ENCODE results near the gene CEP95.
A peak's percentile ranks its signal among the peaks of the same experiment; 100 is the strongest.

The CEP95 gene

DNA sequence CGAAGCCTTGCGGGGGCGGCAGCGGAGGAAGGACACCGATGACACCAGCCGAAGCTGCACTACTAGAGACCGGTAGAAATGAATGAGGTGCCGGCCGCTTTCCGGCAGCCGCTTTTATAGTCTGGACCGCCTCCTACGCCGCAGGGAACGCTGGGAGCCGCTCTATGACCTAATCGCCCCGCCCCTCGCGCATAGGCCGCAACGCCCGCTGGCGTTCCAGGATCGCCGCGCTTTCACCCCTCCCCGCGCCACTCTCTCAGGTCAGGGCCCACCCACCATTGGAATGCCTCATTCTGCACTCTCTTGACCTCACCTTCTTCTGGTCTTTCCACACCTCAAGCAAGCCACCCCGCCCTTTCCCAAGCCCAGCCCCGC, 589 bp upstream of the CEP95 start, which contains the start of gene DDX5 (continued):
- TF ChIP-seq, protein P1, sequence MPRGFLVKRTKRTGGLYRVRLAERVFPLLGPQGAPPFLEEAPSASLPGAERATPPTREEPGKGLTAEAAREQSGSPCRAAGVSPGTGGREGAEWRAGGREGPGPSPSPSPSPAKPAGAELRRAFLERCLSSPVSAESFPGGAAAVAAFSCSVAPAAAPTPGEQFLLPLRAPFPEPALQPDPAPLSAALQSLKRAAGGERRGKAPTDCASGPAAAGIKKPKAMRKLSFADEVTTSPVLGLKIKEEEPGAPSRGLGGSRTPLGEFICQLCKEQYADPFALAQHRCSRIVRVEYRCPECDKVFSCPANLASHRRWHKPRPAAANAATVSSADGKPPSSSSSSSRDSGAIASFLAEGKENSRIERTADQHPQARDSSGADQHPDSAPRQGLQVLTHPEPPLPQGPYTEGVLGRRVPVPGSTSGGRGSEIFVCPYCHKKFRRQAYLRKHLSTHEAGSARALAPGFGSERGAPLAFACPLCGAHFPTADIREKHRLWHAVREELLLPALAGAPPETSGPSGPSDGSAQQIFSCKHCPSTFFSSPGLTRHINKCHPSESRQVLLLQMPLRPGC (tag by site-specific recombination; IDR thresholded peaks at IDR 0.05): peak; percentile 98
- no peak for TF ChIP-seq ZNF23 (tag by site-specific recombination; IDR thresholded peaks at IDR 0.05; ENCODE audit: borderline replicate concordance)
- no peak for TF ChIP-seq ZNF175 (tag by site-specific recombination; IDR thresholded peaks at IDR 0.05)
- TF ChIP-seq ZNF155 (tag by site-specific recombination; IDR thresholded peaks at IDR 0.05): no peak
- TF ChIP-seq ZNF138 (tag by site-specific recombination; IDR thresholded peaks at IDR 0.05; ENCODE audit: borderline replicate concordance): no peak
- TF ChIP-seq WT1 (tag by site-specific recombination; IDR thresholded peaks at IDR 0.05): no peak
- peak; percentile 47; the same call in 1 of the 2 replicates for TF ChIP-seq TCF7L2 (IDR thresholded peaks at IDR 0.05; ENCODE audit: borderline replicate concordance, low read depth, low read length)
- TF ChIP-seq ZBTB48 (tag by site-specific recombination; IDR thresholded peaks at IDR 0.05): no peak
- TF ChIP-seq ZNF548 (tag by site-specific recombination; IDR thresholded peaks at IDR 0.05): no peak
- no peak for TF ChIP-seq ZNF266 (tag by site-specific recombination; IDR thresholded peaks at IDR 0.05; ENCODE audit: low read depth)
- no peak for TF ChIP-seq ZEB2 (tag by site-specific recombination; IDR thresholded peaks at IDR 0.05)
- no peak for TF ChIP-seq ZNF433 (tag by site-specific recombination; IDR thresholded peaks at IDR 0.05; ENCODE audit: low read depth)
- no peak for TF ChIP-seq ZNF501 (tag by site-specific recombination; IDR thresholded peaks at IDR 0.05)
- no peak for TF ChIP-seq SP7 (tag by site-specific recombination; IDR thresholded peaks at IDR 0.05)
- TF ChIP-seq ZFP3 (tag by site-specific recombination; IDR thresholded peaks at IDR 0.05; ENCODE audit: low read depth): no peak
- TF ChIP-seq FEZF1 (tag by site-specific recombination; IDR thresholded peaks at IDR 0.05): no peak
- TF ChIP-seq REPIN1 (tag by site-specific recombination; IDR thresholded peaks at IDR 0.05; ENCODE audit: low read depth): no peak
- TF ChIP-seq ZNF76 (tag by site-specific recombination; IDR thresholded peaks at IDR 0.05; ENCODE audit: borderline replicate concordance, low read depth): peak; percentile 86
- TF ChIP-seq ZNF202 (tag by site-specific recombination; IDR thresholded peaks at IDR 0.05; ENCODE audit: borderline replicate concordance): no peak
- no peak for TF ChIP-seq ZNF837 (tag by site-specific recombination; IDR thresholded peaks at IDR 0.05)
- no peak for TF ChIP-seq ZNF404 (tag by site-specific recombination; IDR thresholded peaks at IDR 0.05)
- no peak for TF ChIP-seq ZNF624 (tag by site-specific recombination; IDR thresholded peaks at IDR 0.05)
- TF ChIP-seq KLF10 (tag by site-specific recombination; IDR thresholded peaks at IDR 0.05): no peak
- no peak for TF ChIP-seq IKZF3 (tag by site-specific recombination; IDR thresholded peaks at IDR 0.05)
- TF ChIP-seq MYNN (tag by site-specific recombination; IDR thresholded peaks at IDR 0.05; ENCODE audit: borderline replicate concordance): no peak
- TF ChIP-seq GLI4 (tag by site-specific recombination; IDR thresholded peaks at IDR 0.05): no peak
- TF ChIP-seq ZNF658 (tag by site-specific recombination; IDR thresholded peaks at IDR 0.05): no peak

DNA sequence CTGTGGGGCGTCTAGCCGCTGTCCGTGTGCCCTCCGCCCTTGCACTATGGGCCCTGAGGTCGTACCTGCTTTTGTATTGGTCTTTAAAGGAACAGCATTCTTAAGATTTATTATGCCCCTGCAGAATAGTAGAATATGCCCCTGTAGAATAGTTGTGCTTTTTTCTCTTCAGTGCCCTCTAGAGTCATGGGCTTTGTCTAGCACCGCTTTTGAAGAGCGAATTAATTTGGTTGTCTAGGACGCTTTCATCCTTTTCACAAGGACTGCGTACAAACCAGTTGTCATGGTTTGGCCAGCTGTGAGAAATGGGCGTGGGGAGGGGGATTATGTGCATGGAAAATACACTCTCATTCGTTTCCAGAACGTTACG, 621 bp downstream of the CEP95 start:
- Histone ChIP-seq H3K36me3 (ENCODE audit: control insufficient read depth in 2 of 2, insufficient read depth in 1 of 2, low read length in 2 of 2) (peaks cover 41 to 65% of the 10 kb centered on the region in 2 experiments), H3K4me1 (ENCODE audit: control insufficient read depth, insufficient read depth, low read length) (0 out of 2 replicates have a peak, but pooled peaks cover 4% of the 10 kb centered on the region)
- TF ChIP-seq, protein P2, sequence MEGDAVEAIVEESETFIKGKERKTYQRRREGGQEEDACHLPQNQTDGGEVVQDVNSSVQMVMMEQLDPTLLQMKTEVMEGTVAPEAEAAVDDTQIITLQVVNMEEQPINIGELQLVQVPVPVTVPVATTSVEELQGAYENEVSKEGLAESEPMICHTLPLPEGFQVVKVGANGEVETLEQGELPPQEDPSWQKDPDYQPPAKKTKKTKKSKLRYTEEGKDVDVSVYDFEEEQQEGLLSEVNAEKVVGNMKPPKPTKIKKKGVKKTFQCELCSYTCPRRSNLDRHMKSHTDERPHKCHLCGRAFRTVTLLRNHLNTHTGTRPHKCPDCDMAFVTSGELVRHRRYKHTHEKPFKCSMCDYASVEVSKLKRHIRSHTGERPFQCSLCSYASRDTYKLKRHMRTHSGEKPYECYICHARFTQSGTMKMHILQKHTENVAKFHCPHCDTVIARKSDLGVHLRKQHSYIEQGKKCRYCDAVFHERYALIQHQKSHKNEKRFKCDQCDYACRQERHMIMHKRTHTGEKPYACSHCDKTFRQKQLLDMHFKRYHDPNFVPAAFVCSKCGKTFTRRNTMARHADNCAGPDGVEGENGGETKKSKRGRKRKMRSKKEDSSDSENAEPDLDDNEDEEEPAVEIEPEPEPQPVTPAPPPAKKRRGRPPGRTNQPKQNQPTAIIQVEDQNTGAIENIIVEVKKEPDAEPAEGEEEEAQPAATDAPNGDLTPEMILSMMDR (tag by site-specific recombination; IDR thresholded peaks at IDR 0.05): 0 out of 2 replicates have a peak, but pooled peaks have one; percentile 20
- TF ChIP-seq ZNF549 (tag by site-specific recombination; IDR thresholded peaks at IDR 0.05): peak; percentile 62; the same call in 1 of the 2 replicates
- TF ChIP-seq ZXDB (tag by site-specific recombination; IDR thresholded peaks at IDR 0.05): peak; percentile 100
- TF ChIP-seq, protein P3, sequence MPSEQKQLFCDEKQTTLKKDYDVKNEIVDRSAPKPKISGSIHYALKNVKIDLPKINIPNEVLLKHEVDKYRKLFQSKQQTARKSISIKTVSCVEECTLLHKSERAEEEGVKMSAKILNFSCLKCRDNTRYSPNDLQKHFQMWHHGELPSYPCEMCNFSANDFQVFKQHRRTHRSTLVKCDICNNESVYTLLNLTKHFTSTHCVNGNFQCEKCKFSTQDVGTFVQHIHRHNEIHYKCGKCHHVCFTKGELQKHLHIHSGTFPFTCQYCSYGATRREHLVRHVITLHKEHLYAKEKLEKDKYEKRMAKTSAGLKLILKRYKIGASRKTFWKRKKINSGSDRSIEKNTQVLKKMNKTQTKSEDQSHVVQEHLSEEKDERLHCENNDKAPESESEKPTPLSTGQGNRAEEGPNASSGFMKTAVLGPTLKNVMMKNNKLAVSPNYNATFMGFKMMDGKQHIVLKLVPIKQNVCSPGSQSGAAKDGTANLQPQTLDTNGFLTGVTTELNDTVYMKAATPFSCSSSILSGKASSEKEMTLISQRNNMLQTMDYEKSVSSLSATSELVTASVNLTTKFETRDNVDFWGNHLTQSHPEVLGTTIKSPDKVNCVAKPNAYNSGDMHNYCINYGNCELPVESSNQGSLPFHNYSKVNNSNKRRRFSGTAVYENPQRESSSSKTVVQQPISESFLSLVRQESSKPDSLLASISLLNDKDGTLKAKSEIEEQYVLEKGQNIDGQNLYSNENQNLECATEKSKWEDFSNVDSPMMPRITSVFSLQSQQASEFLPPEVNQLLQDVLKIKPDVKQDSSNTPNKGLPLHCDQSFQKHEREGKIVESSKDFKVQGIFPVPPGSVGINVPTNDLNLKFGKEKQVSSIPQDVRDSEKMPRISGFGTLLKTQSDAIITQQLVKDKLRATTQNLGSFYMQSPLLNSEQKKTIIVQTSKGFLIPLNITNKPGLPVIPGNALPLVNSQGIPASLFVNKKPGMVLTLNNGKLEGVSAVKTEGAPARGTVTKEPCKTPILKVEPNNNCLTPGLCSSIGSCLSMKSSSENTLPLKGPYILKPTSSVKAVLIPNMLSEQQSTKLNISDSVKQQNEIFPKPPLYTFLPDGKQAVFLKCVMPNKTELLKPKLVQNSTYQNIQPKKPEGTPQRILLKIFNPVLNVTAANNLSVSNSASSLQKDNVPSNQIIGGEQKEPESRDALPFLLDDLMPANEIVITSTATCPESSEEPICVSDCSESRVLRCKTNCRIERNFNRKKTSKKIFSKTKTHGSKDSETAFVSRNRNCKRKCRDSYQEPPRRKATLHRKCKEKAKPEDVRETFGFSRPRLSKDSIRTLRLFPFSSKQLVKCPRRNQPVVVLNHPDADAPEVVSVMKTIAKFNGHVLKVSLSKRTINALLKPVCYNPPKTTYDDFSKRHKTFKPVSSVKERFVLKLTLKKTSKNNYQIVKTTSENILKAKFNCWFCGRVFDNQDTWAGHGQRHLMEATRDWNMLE (tag by site-specific recombination; conservative IDR thresholded peaks at IDR 0.05; ENCODE audit: low read depth): no peak
- peak; percentile 39; the same call in 1 of the 2 replicates for TF ChIP-seq FEZF1 (tag by site-specific recombination; IDR thresholded peaks at IDR 0.05)
- TF ChIP-seq, protein P4, sequence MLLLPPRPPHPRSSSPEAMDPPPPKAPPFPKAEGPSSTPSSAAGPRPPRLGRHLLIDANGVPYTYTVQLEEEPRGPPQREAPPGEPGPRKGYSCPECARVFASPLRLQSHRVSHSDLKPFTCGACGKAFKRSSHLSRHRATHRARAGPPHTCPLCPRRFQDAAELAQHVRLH (tag by site-specific recombination; IDR thresholded peaks at IDR 0.05): no peak

More for the DNA sequence above, 621 bp downstream of the CEP95 start:
- peak overlapping the region; percentile 100 for H3K4me3 ChIP-seq (ENCODE audit: low read depth, low read length)
- H3K9me3 ChIP-seq (ENCODE audit: control insufficient read depth, insufficient read depth, low read depth, low read length): no peaks in the 10 kb centered on the region
- POLR2A ChIA-PET: interaction anchor here (0.9 to 4.2 kb wide), 13 partner anchors 8 to 668 kb away, joined by 3 to 146 read pairs (median 5); partner anchors contain the start of genes POLG2 and SMURF2
- peak overlapping the region; percentile 97 for H3K27ac ChIP-seq (ENCODE audit: extremely low read depth, low read depth, low read length)
- CTCF ChIA-PET: interaction anchor here (0.9 to 1.9 kb wide), 4 partner anchors 86 to 201 kb away, joined by 3 to 10 read pairs (median 5); no protein-coding TSS in a partner anchor
